Measurements from ENCODE around the gene IDI2. TPM values are rescaled to one million over a fixed set of nuclear protein-coding genes. Genes with fewer than 3 reads are reported as not detected.
"Not testable (repeated sequence)": the region's sequence is repeated elsewhere in the genome, so short reads cannot be mapped to it uniquely, and the experiment has no call there.

The IDI2 gene
- not detected for total RNA-seq

DNA sequence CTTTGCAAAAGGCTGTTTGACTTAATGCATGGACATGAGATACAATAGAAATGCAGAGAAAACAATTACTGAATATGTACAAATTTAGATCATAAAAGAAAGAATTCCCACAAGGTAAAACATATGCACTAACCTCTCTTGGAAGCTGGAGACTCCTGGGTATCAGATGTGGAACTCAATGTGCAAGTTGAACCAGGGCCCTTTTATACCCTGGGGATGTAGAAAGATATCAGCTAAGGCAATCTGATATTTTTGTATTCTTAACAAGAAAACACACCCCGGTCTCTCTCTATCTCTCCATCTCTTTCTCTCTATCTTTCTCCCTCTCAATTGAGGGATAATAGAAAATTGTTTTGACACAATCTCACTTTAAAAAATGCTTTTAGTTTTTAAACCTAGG, at the start of gene IDI2:
TSS of gene IDI2 (minus strand) at position 177 of the 400 bp plus-strand sequence. CDS start 1,136 bp downstream, outside the sequence.
- TF ChIP-seq POLR2A (IDR thresholded peaks at IDR 0.05) = no peak
- TF ChIP-seq, protein P1, sequence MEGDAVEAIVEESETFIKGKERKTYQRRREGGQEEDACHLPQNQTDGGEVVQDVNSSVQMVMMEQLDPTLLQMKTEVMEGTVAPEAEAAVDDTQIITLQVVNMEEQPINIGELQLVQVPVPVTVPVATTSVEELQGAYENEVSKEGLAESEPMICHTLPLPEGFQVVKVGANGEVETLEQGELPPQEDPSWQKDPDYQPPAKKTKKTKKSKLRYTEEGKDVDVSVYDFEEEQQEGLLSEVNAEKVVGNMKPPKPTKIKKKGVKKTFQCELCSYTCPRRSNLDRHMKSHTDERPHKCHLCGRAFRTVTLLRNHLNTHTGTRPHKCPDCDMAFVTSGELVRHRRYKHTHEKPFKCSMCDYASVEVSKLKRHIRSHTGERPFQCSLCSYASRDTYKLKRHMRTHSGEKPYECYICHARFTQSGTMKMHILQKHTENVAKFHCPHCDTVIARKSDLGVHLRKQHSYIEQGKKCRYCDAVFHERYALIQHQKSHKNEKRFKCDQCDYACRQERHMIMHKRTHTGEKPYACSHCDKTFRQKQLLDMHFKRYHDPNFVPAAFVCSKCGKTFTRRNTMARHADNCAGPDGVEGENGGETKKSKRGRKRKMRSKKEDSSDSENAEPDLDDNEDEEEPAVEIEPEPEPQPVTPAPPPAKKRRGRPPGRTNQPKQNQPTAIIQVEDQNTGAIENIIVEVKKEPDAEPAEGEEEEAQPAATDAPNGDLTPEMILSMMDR (IDR thresholded peaks at IDR 0.05) = no peak
- intact Hi-C loops (cut with DNase I) = no loop called here
- DNase-seq = no peak
- H3K4me1 ChIP-seq = no peaks in the 10 kb centered on the region
- no peak within 1 kb of the TSS for H3K4me3 ChIP-seq (replicated peaks in 1 of 3)
- no peaks in the 10 kb centered on the region for H3K9me3 ChIP-seq
- H3K36me3 ChIP-seq = no peaks in the 10 kb centered on the region
- H3K27me3 ChIP-seq = no peaks in the 10 kb centered on the region
- H3K27ac ChIP-seq = no peak within 1 kb of the TSS
- WGBS, 2 donors = 76 to 91% methylated on average over 1 of the region's 1 CpG

DNA sequence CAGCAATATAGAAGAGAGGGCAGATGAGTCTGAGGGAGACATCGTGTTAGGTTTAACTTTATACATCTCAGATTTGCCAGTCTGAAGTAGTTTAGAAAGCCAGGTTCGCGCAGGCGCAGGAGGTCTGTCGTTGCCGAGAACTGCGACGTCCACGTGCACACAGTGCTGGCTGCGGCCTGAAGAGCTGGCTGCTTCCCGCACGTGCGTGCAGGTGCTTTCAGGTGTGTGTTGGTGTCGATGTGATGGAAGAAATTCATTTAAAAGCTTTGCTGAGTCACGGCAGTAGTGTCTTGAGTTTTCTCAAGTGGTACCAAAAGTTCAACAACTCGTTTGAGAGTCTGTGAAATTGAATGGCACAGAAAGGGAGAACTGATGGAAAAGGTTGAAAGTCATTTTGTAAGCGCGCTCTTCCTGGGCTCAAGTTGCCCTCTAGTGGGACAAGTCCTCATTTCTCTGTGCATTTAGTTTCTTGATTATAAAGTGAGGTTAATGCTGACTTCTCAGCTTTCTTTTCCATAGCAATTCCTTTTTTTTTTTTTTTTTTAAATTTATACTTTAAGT, 49.2 kb upstream of the IDI2 start:
- H3K36me3 ChIP-seq = peaks cover 12 to 15% of the 10 kb centered on the region in 2 donors

DNA sequence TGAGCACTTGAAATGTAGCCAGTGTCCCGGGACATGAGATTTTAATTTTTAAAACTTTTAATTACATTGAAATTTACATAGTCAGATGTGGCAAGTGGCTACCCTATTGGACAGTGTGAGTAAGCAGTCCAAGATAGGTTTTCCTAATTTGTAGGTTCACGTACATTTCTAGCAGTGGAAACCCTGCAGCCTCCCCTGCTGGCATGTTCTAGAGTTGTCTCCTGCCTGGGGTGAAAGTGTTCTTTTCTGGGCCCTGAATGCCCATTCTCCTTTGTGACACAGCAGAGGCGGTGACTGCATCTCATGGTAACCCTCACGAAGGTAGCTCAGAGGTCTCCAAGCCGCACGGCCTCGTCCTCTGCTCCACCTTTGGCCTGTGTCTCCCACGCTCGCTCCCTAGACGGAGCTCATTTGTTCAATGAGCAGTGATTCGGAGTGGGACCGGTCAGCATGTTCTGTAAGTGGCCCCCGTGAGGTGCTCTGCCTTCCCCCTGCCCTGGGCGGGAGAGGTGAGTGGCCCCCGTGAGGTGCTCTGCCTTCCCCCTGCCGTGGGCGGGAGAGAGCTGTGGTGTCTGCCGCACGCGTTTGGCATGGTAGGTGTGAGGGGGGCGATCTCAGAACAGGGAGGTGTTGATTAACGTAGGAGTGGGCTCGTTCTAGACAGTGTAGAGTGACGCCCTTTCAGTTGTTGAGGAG, 48.5 kb upstream of the IDI2 start:
- intact Hi-C loops (cut with DNase I) = no loop called here
- Histone ChIP-seq H3K36me3 (peaks cover 6 to 9% of the 10 kb centered on the region in 2 donors), H3K27me3 (no peaks in the 10 kb centered on the region), H3K27ac (peak overlapping the region; percentile 48 to 76 (median 57)), H3K9me3 (no peaks in the 10 kb centered on the region), H3K4me1 (peaks cover 0 to 4% of the 10 kb centered on the region in 2 donors), H3K4me3 (replicated peaks in 1 of 3) (no peak overlapping the region)
- TF ChIP-seq, protein P1 (IDR thresholded peaks at IDR 0.05) = no peak
- TF ChIP-seq POLR2A (IDR thresholded peaks at IDR 0.05) = no peak
- 94 to 95% methylated on average over 22 to 24 of the region's 24 CpGs for WGBS, 2 donors
- no peak for DNase-seq

More for the DNA sequence above, 49.2 kb upstream of the IDI2 start:
- no peak overlapping the region for H3K4me3 ChIP-seq (replicated peaks in 1 of 3)
- 50 to 60% methylated on average over 18 of the region's 18 CpGs for WGBS, 2 donors
- no peaks in the 10 kb centered on the region for H3K9me3 ChIP-seq
- H3K27ac ChIP-seq = peak overlapping the region; percentile 48 to 76 (median 57)
- H3K27me3 ChIP-seq = no peaks in the 10 kb centered on the region
- H3K4me1 ChIP-seq = peaks cover 0 to 4% of the 10 kb centered on the region in 2 donors
- no peak for TF ChIP-seq POLR2A (IDR thresholded peaks at IDR 0.05)
- TF ChIP-seq, protein P1 (IDR thresholded peaks at IDR 0.05) = peak in 4 of 6 experiments; percentile 24 to 56 (median 50)
- intact Hi-C loops (cut with DNase I) = no loop called here
- DNase-seq = peak; percentile 72 to 83

DNA sequence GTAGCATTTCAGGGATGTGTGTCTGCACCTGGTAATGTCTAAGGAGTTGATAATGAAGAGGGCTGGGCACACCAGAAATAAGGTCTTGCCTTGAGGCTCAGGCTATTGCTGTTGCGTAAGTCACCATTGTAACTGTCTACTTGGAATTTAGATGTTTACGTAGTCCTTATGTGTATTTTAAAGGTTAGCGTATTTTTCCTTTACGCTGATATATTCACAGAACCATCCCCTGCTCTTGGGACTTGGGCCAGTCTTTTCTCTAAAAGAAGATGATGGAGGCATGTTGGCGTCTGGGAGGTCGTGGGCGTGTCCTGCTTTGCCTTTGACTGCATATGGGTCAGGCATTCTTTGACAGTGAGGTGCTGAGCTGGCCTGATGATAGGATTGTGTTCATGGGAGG, 45.3 kb upstream of the IDI2 start:
- TF ChIP-seq POLR2A (IDR thresholded peaks at IDR 0.05) = no peak
- WGBS, 2 donors = 92 to 94% methylated on average over 7 of the region's 7 CpGs
- Histone ChIP-seq H3K27me3 (no peaks in the 10 kb centered on the region), H3K4me3 (replicated peaks in 1 of 3) (no peak overlapping the region), H3K36me3 (peaks cover 0 to 3% of the 10 kb centered on the region in 2 donors), H3K4me1 (peaks cover 0 to 4% of the 10 kb centered on the region in 2 donors), H3K9me3 (no peaks in the 10 kb centered on the region), H3K27ac (no peak overlapping the region)
- intact Hi-C loops (cut with DNase I) = no loop called here
- DNase-seq = no peak

DNA sequence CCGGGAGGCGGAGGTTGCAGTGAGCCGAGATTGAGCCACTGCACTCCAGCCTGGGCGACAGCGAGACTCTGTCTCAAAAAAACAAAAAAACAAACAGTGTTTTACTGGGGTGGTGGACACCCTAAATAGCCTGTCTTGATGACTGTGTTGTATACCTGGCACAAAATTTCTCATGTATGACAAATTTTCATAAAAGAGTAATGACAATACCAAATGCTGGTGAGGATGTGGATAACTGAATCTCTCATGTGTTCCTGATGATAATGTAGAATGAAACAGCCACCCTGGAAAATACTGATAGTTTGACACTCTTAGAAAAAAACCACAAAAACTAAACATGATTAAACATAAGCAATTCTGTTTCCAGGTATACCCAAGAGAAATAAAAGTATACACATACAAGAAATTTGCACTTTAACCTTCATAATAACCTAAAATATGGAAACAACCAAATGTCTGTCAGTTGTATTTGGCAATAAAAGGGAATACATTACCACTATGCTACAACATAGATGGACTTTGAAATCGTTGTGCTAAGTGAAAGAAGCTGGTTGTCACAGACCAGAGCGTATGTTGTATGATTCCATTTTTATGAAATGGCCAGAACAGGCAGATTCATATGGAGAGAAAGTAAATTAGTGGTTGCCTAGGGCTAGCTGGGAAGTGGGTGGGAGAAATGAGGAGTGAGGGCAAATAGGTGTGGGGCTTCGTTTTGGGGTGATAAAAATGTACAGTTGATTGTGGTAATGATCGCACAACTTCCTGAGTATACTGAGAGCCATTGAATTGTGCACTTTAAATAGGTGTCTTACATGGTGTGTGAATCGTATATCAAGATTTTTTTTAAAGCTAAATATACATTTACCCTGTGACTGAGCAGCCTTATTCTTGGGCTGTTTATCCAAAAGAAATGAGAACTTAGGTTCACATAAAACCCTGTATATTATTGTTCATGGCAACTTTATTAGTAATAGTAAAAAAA, 43.0 kb upstream of the IDI2 start:
- no peak for TF ChIP-seq POLR2A (IDR thresholded peaks at IDR 0.05)
- TF ChIP-seq, protein P1 (IDR thresholded peaks at IDR 0.05) = no peak
- Histone ChIP-seq H3K27ac (no peak overlapping the region), H3K4me1 (no peaks in the 10 kb centered on the region), H3K4me3 (replicated peaks in 1 of 3) (no peak overlapping the region), H3K36me3 (peaks cover 0 to 1% of the 10 kb centered on the region in 2 donors), H3K9me3 (no peaks in the 10 kb centered on the region), H3K27me3 (no peaks in the 10 kb centered on the region)
- WGBS, 2 donors = 88 to 89% methylated on average over 10 of the region's 10 CpGs
- no peak for DNase-seq
- intact Hi-C loops (cut with DNase I) = no loop called here

DNA sequence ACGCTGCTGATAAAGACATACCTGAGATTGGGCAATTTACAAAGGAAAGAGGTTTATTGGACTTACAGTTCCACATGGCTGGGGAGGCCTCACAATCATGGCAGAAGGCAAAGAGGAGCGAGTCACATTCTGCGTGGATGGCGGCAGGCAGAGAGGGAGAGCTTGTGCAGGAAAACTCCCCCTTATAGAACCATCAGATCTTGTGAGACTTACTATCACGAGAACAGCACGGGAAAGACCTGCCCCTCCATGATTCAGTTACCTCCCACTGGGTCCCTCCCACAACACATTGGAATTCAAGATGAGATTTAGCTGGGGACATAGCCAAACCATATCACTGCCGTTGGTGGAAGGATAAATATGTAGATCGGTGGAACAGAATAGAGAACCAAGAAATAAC, 41.1 kb upstream of the IDI2 start:
- 93 to 95% methylated on average over 8 of the region's 8 CpGs for WGBS, 2 donors
- H3K27me3 ChIP-seq; H3K36me3 ChIP-seq; H3K4me1 ChIP-seq; DNase-seq; H3K27ac ChIP-seq; H3K9me3 ChIP-seq; intact Hi-C loops (cut with DNase I); H3K4me3 ChIP-seq (replicated peaks in 1 of 3): not testable (repeated sequence)

Measured in thyroid gland (tissue), 4 donors.